ENCODE measurements around the gene ERICH6B. TPM values are rescaled to one million over a fixed set of nuclear protein-coding genes. Genes with fewer than 3 reads are reported as not detected.

The ERICH6B gene
- total and polyA plus RNA-seq, 8 donors = not detected

GRCh38 chr13:45629940-45630339 lies 14.4 kb upstream of the ERICH6B start:
- no peak for DNase-seq
- intact Hi-C loops (cut with DNase I; ENCODE audit: low total_unique reads) = no loop called here
- WGBS, 5 donors = 74 to 92% (median 81%) methylated on average over 1 of the region's 1 CpG
- H3K27me3 ChIP-seq = no peaks in the 10 kb centered on the region
- H3K4me1 ChIP-seq = no peaks in the 10 kb centered on the region
- no peak overlapping the region for H3K4me3 ChIP-seq
- TF ChIP-seq CTCF (IDR thresholded peaks at IDR 0.05) (no peak), EP300 (IDR thresholded peaks at IDR 0.05) (no peak), POLR2A (IDR thresholded peaks at IDR 0.05) (no peak), POLR2AphosphoS5 (IDR thresholded peaks at IDR 0.05) (no peak)
- H3K27ac ChIP-seq = no peak overlapping the region
- H3K36me3 ChIP-seq = no peaks in the 10 kb centered on the region
- no peaks in the 10 kb centered on the region for H3K9me3 ChIP-seq

- 74 to 82% (median 79%) methylated on average over 3 of the region's 3 CpGs for WGBS, 5 donors
Measured at GRCh38 chr13:45628094-45628493, 12.6 kb upstream of the ERICH6B start.

GRCh38 chr13:45627656-45628055 lies 12.1 kb upstream of the ERICH6B start:
- H3K4me3 ChIP-seq = no peak overlapping the region
- TF ChIP-seq POLR2AphosphoS5 (IDR thresholded peaks at IDR 0.05) (no peak), EP300 (IDR thresholded peaks at IDR 0.05) (no peak), CTCF (IDR thresholded peaks at IDR 0.05) (no peak), POLR2A (IDR thresholded peaks at IDR 0.05) (no peak)
- intact Hi-C loops (cut with DNase I; ENCODE audit: low total_unique reads) = no loop called here
- no peaks in the 10 kb centered on the region for H3K36me3 ChIP-seq
- H3K27me3 ChIP-seq = peaks cover 0 to 16% (median under 1%) of the 10 kb centered on the region in 3 donors
- no peak overlapping the region for H3K27ac ChIP-seq
- H3K9me3 ChIP-seq = no peaks in the 10 kb centered on the region
- 44 to 64% (median 50%) methylated on average over 1 of the region's 1 CpG for WGBS, 5 donors
- no peak for DNase-seq
- H3K4me1 ChIP-seq = no peaks in the 10 kb centered on the region

More at GRCh38 chr13:45628094-45628493, 12.6 kb upstream of the ERICH6B start:
- intact Hi-C loops (cut with DNase I; ENCODE audit: low total_unique reads) = no loop called here
- Histone ChIP-seq H3K27ac (no peak overlapping the region), H3K4me3 (no peak overlapping the region), H3K36me3 (no peaks in the 10 kb centered on the region), H3K4me1 (no peaks in the 10 kb centered on the region), H3K27me3 (peaks cover 0 to 12% (median 0%) of the 10 kb centered on the region in 3 donors), H3K9me3 (no peaks in the 10 kb centered on the region)
- DNase-seq = no peak
- TF ChIP-seq EP300 (IDR thresholded peaks at IDR 0.05) (no peak), POLR2AphosphoS5 (IDR thresholded peaks at IDR 0.05) (no peak), CTCF (IDR thresholded peaks at IDR 0.05) (no peak), POLR2A (IDR thresholded peaks at IDR 0.05) (no peak)

GRCh38 chr13:45626731-45627374 lies 11.3 kb upstream of the ERICH6B start:
- Histone ChIP-seq H3K36me3 (no peaks in the 10 kb centered on the region), H3K9me3 (no peaks in the 10 kb centered on the region), H3K27me3 (peaks cover 0 to 24% (median 9%) of the 10 kb centered on the region in 3 donors), H3K4me1 (no peaks in the 10 kb centered on the region), H3K4me3 (no peak overlapping the region), H3K27ac (no peak overlapping the region)
- TF ChIP-seq EP300 (IDR thresholded peaks at IDR 0.05) (no peak), POLR2A (IDR thresholded peaks at IDR 0.05) (no peak), CTCF (IDR thresholded peaks at IDR 0.05) (no peak), POLR2AphosphoS5 (IDR thresholded peaks at IDR 0.05) (no peak)
- WGBS, 5 donors = 26 to 46% (median 35%) methylated on average over 4 of the region's 4 CpGs
- intact Hi-C loops (cut with DNase I; ENCODE audit: low total_unique reads) = no loop called here
- no peak for DNase-seq

Data from stomach (tissue), 9 donors.